ENCODE measurements around the gene HERC2. TPM values are rescaled to one million over a fixed set of nuclear protein-coding genes. Genes with fewer than 3 reads are reported as not detected.

HERC2 gene
- total and polyA plus RNA-seq, 2 of the 13 experiments (the other 11 are each of a cell fraction or from before 2014, with no cell fraction given), result 17.6 to 24.8 TPM

GRCh38 chr15:28113394-28114113 lies 208.4 kb downstream of the HERC2 start:
- no peak overlapping the region for H3K9ac ChIP-seq (ENCODE audit: insufficient read depth, low read depth, low read length)
- no peak overlapping the region for H3K4me2 ChIP-seq (ENCODE audit: low read depth, low read length)
- H2AFZ ChIP-seq (ENCODE audit: low read length), result no peak overlapping the region
- H3K4me3 ChIP-seq (replicated peaks in 1 of 3; ENCODE audit: insufficient read depth in 1 of 3, low read depth in 2 of 3, low read length in 3 of 3), result no peak overlapping the region
- POLR2A ChIA-PET, result no interaction called here
- H3K27ac ChIP-seq (ENCODE audit: extremely low read length, insufficient read depth, low read length), result no peak overlapping the region
- no peaks in the 10 kb centered on the region for H3K4me1 ChIP-seq (ENCODE audit: insufficient read depth, low read length)
- BruUV-seq (replicated peaks), result no TSS peak
- intact Hi-C loops (cut with micrococcal nuclease; ENCODE audit: unreplicated experiment), result no loop called here
- no peaks in the 10 kb centered on the region for H3K79me2 ChIP-seq (ENCODE audit: insufficient read depth, low read length)
- ATAC-seq (no peak), DNase-seq (ENCODE audit: low spot score) (no peak), FAIRE-seq (no peak)
- CTCF ChIA-PET (ENCODE audit: low intra/inter-chr PET ratio, low total read pairs), result no interaction called here
- WGBS (ENCODE audit: low lambda C conversion rate), result 98% methylated on average over 8 of the region's 23 CpGs
- TF ChIP-seq MAFG (CRISPR knock-in tag; IDR thresholded peaks at IDR 0.05) (no peak), KMT2B (CRISPR knock-in tag; IDR thresholded peaks at IDR 0.05) (no peak), ZNF619 (CRISPR knock-in tag; IDR thresholded peaks at IDR 0.05) (no peak), GPBP1L1 (CRISPR knock-in tag; IDR thresholded peaks at IDR 0.05) (no peak), HINFP (CRISPR knock-in tag; IDR thresholded peaks at IDR 0.05; ENCODE audit: low read depth) (no peak), STAT5B (CRISPR knock-in tag; IDR thresholded peaks at IDR 0.05) (no peak), TOPORS (CRISPR knock-in tag; IDR thresholded peaks at IDR 0.05) (no peak), MED8 (CRISPR knock-in tag; IDR thresholded peaks at IDR 0.05; ENCODE audit: insufficient replicate concordance) (no peak), ZFP1 (CRISPR knock-in tag; IDR thresholded peaks at IDR 0.05) (no peak), ZNF224 (CRISPR knock-in tag; IDR thresholded peaks at IDR 0.05) (no peak), ZBTB20 (CRISPR knock-in tag; IDR thresholded peaks at IDR 0.05; ENCODE audit: borderline replicate concordance, low read depth) (no peak), ARNT2 (CRISPR knock-in tag; IDR thresholded peaks at IDR 0.05; ENCODE audit: low read depth) (no peak), ZNF510 (CRISPR knock-in tag; IDR thresholded peaks at IDR 0.05; ENCODE audit: low read depth) (no peak), SALL2 (CRISPR knock-in tag; IDR thresholded peaks at IDR 0.05) (no peak), KLF11 (CRISPR knock-in tag; IDR thresholded peaks at IDR 0.05) (no peak)
- H3K27me3 ChIP-seq (ENCODE audit: control insufficient read depth in 1 of 2, insufficient read depth in 2 of 2, low read length in 2 of 2), result no peaks in the 10 kb centered on the region
- H4K20me1 ChIP-seq (ENCODE audit: insufficient read depth, low read length), result no peaks in the 10 kb centered on the region
- in situ Hi-C loops (cut with HindIII; ENCODE audit: extremely low pct_ligation_motif_present, low pct_unique_long_range_greater_than_20kb), result no loop called here
- H3K9me3 ChIP-seq (ENCODE audit: low read length), result no peaks in the 10 kb centered on the region
- peaks cover 18 to 56% of the 10 kb centered on the region in 2 experiments; a peak in 4 of 5 replicates for H3K36me3 ChIP-seq (replicated peaks in 1 of 2; ENCODE audit: control insufficient read depth in 1 of 2, insufficient read depth in 2 of 2, low read length in 2 of 2)

All from HepG2 (cell line).